ENCODE data around the gene AHCY.
"Not testable (repeated sequence)": the region's sequence is repeated elsewhere in the genome, so short reads cannot be mapped to it uniquely, and the experiment has no call there.

The AHCY gene

GRCh38 chr20:34295284-34295683, 7.9 kb downstream of the AHCY start:
- no peak for DNase-seq

GRCh38 chr20:34294563-34294962, 8.6 kb downstream of the AHCY start:
- no peak for DNase-seq

GRCh38 chr20:34293589-34293988, 9.6 kb downstream of the AHCY start:
- DNase-seq, result no peak

- no peak for DNase-seq
These were observed 10.0 kb downstream of the AHCY start for GRCh38 chr20:34293119-34293518.

GRCh38 chr20:34292496-34292895, 10.7 kb downstream of the AHCY start:
- no peak for DNase-seq

GRCh38 chr20:34290471-34290870, 12.7 kb downstream of the AHCY start:
- DNase-seq, result no peak

- DNase-seq, result not testable (repeated sequence)
These were observed 15.7 kb downstream of the AHCY start for GRCh38 chr20:34287500-34287899.

- DNase-seq, result no peak
These were observed 17.7 kb downstream of the AHCY start for GRCh38 chr20:34285450-34285849.

- DNase-seq, result no peak
These were observed 19.3 kb downstream of the AHCY start for GRCh38 chr20:34283844-34284243.

- no peak for DNase-seq
These were observed 21.1 kb downstream of the AHCY start for GRCh38 chr20:34282041-34282440.

- no peak for DNase-seq
These were observed 22.0 kb downstream of the AHCY start for GRCh38 chr20:34281177-34281576.

GRCh38 chr20:34274694-34275093, 28.5 kb downstream of the AHCY start:
- no peak for DNase-seq

GRCh38 chr20:34271956-34272355, 31.2 kb downstream of the AHCY start:
- no peak for DNase-seq

- DNase-seq, result no peak
These were observed 33.0 kb downstream of the AHCY start for GRCh38 chr20:34269996-34270627.

GRCh38 chr20:34268851-34269636, 34.1 kb downstream of the AHCY start:
- peak; percentile 54 for DNase-seq

- no peak for DNase-seq
These were observed 35.0 kb downstream of the AHCY start for GRCh38 chr20:34268145-34268544.

GRCh38 chr20:34264141-34264540, 39.0 kb downstream of the AHCY start:
- no peak for DNase-seq

GRCh38 chr20:34263468-34263867, 39.7 kb downstream of the AHCY start:
- DNase-seq, result not testable (repeated sequence)

GRCh38 chr20:34262488-34263288, 40.5 kb downstream of the AHCY start:
- DNase-seq, result no peak

- no peak for DNase-seq
These were observed 42.8 kb downstream of the AHCY start for GRCh38 chr20:34260208-34260942.

- no peak for DNase-seq
These were observed 46.5 kb downstream of the AHCY start for GRCh38 chr20:34256629-34257124.

- DNase-seq, result no peak
These were observed 48.2 kb downstream of the AHCY start for GRCh38 chr20:34254979-34255378.
